ENCODE measurements around the gene VWA5B1. TPM values are rescaled to one million over a fixed set of nuclear protein-coding genes. Genes with fewer than 3 reads are reported as not detected.
A peak's percentile ranks its signal among the peaks of the same experiment; 100 is the strongest.

VWA5B1 gene
- total and polyA plus RNA-seq, 8 donors: not detected

GRCh38 chr1:20355828-20356735 lies 65.4 kb downstream of the VWA5B1 start:
- Histone ChIP-seq H3K4me1 (peaks cover 0 to 25% (median 17%) of the 10 kb centered on the region in 4 donors), H3K36me3 (no peaks in the 10 kb centered on the region), H3K9me3 (no peaks in the 10 kb centered on the region), H3K27me3 (peaks cover 0 to 49% (median 7%) of the 10 kb centered on the region in 3 donors), H3K27ac (no peak overlapping the region), H3K4me3 (no peak overlapping the region)
- TF ChIP-seq POLR2A (IDR thresholded peaks at IDR 0.05) (no peak), POLR2AphosphoS5 (IDR thresholded peaks at IDR 0.05) (no peak), EP300 (IDR thresholded peaks at IDR 0.05) (no peak)
- TF ChIP-seq, protein P1, sequence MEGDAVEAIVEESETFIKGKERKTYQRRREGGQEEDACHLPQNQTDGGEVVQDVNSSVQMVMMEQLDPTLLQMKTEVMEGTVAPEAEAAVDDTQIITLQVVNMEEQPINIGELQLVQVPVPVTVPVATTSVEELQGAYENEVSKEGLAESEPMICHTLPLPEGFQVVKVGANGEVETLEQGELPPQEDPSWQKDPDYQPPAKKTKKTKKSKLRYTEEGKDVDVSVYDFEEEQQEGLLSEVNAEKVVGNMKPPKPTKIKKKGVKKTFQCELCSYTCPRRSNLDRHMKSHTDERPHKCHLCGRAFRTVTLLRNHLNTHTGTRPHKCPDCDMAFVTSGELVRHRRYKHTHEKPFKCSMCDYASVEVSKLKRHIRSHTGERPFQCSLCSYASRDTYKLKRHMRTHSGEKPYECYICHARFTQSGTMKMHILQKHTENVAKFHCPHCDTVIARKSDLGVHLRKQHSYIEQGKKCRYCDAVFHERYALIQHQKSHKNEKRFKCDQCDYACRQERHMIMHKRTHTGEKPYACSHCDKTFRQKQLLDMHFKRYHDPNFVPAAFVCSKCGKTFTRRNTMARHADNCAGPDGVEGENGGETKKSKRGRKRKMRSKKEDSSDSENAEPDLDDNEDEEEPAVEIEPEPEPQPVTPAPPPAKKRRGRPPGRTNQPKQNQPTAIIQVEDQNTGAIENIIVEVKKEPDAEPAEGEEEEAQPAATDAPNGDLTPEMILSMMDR (IDR thresholded peaks at IDR 0.05): no peak
- 59 to 88% (median 70%) methylated on average over 6 to 9 of the region's 9 CpGs for WGBS, 5 donors
- no peak for DNase-seq
- intact Hi-C loops (cut with DNase I; ENCODE audit: low total_unique reads): no loop called here

- intact Hi-C loops (cut with DNase I; ENCODE audit: low total_unique reads): no loop called here
- Histone ChIP-seq H3K4me3 (no peak overlapping the region), H3K27me3 (peaks cover 0 to 58% (median 15%) of the 10 kb centered on the region in 3 donors), H3K4me1 (peaks cover 0 to 25% (median 17%) of the 10 kb centered on the region in 4 donors), H3K36me3 (no peaks in the 10 kb centered on the region), H3K27ac (no peak overlapping the region), H3K9me3 (no peaks in the 10 kb centered on the region)
- no peak for TF ChIP-seq EP300 (IDR thresholded peaks at IDR 0.05)
- TF ChIP-seq POLR2AphosphoS5 (IDR thresholded peaks at IDR 0.05): no peak
- TF ChIP-seq, protein P1 (IDR thresholded peaks at IDR 0.05): no peak
- no peak for TF ChIP-seq POLR2A (IDR thresholded peaks at IDR 0.05)
- DNase-seq: peak in 1 of 2 donors; percentile 72
- 38 to 64% (median 55%) methylated on average over 8 of the region's 8 CpGs for WGBS, 5 donors
These were observed 66.3 kb downstream of the VWA5B1 start for GRCh38 chr1:20356850-20357459.

GRCh38 chr1:20357796-20358195 lies 67.1 kb downstream of the VWA5B1 start:
- Histone ChIP-seq H3K36me3 (no peaks in the 10 kb centered on the region), H3K4me3 (no peak overlapping the region), H3K27me3 (peaks cover 0 to 64% (median 15%) of the 10 kb centered on the region in 3 donors), H3K4me1 (peaks cover 0 to 25% (median 17%) of the 10 kb centered on the region in 4 donors), H3K27ac (no peak overlapping the region), H3K9me3 (no peaks in the 10 kb centered on the region)
- intact Hi-C loops (cut with DNase I; ENCODE audit: low total_unique reads): no loop called here
- TF ChIP-seq POLR2AphosphoS5 (IDR thresholded peaks at IDR 0.05) (no peak), EP300 (IDR thresholded peaks at IDR 0.05) (no peak), POLR2A (IDR thresholded peaks at IDR 0.05) (no peak)
- TF ChIP-seq, protein P1 (IDR thresholded peaks at IDR 0.05): no peak
- DNase-seq: no peak
- WGBS, 5 donors: 81 to 98% (median 89%) methylated on average over 6 to 8 of the region's 8 CpGs

GRCh38 chr1:20358761-20359263 lies 68.1 kb downstream of the VWA5B1 start:
- no peak overlapping the region for H3K4me3 ChIP-seq
- peaks cover 0 to 25% (median 17%) of the 10 kb centered on the region in 4 donors for H3K4me1 ChIP-seq
- no peak for TF ChIP-seq EP300 (IDR thresholded peaks at IDR 0.05)
- TF ChIP-seq, protein P1 (IDR thresholded peaks at IDR 0.05): no peak
- no peak for TF ChIP-seq POLR2AphosphoS5 (IDR thresholded peaks at IDR 0.05)
- no peak for TF ChIP-seq POLR2A (IDR thresholded peaks at IDR 0.05)
- intact Hi-C loops (cut with DNase I; ENCODE audit: low total_unique reads): no loop called here
- WGBS, 5 donors: 25 to 31% (median 30%) methylated on average over 9 to 12 of the region's 12 CpGs
- H3K27ac ChIP-seq: no peak overlapping the region
- H3K27me3 ChIP-seq: peaks cover 0 to 68% (median 22%) of the 10 kb centered on the region in 3 donors
- no peaks in the 10 kb centered on the region for H3K9me3 ChIP-seq
- H3K36me3 ChIP-seq: no peaks in the 10 kb centered on the region
- peak; percentile 79 to 80 for DNase-seq

Data from stomach (tissue), 9 donors.